Peyer's patch (tissue), 4 donors: Measurements from ENCODE around the gene ANXA1. TPM values are rescaled to one million over a fixed set of nuclear protein-coding genes. Genes with fewer than 3 reads are reported as not detected.
"Not testable (repeated sequence)": the region's sequence is repeated elsewhere in the genome, so short reads cannot be mapped to it uniquely, and the experiment has no call there.

Experiments used
- DNase-seq, 3 donors: peaks; one replicate each; pipeline ENCODE4 v3.0.0-alpha.2; 2017 to 2019
- H3K27ac ChIP-seq, 4 donors: fragments of 200-600 bp; sonication (generic); one replicate each; pipeline ENCODE4 v1.5.1; 2016 to 2019
- H3K27me3 ChIP-seq, 2 donors: fragments of 200-600 bp; sonication (generic); one replicate each; pipeline ENCODE4 v1.5.1; 2019
- H3K36me3 ChIP-seq, 3 donors: fragments of 200-600 bp; sonication (generic); one replicate each; pipeline ENCODE4 v1.5.1; 2016 to 2019
- H3K4me1 ChIP-seq, 4 donors: fragments of 200-600 bp; sonication (generic); one replicate each; pipeline ENCODE4 v1.5.1; 2016 to 2019
- H3K4me3 ChIP-seq, 4 donors: fragments of 200-600 bp; sonication (generic); 1 replicate in 3 of 4; 2 replicates in 1 of 4; pipeline ENCODE4 v1.5.1; 2016 to 2019; ENCODE audit warnings: mild to moderate bottlenecking in 1 of 4
- H3K9me3 ChIP-seq, 4 donors: fragments of 200-600 bp; sonication (generic); one replicate each; pipeline ENCODE4 v1.5.1; 2016 to 2019; ENCODE audit warnings: mild to moderate bottlenecking in 1 of 4
- POLR2A ChIP-seq, 2 donors: fragments of 450-650 bp; IDR thresholded peaks; one replicate each; pipeline ENCODE4 v1.5.1; 2017; ENCODE audit warnings: antibody characterized with exemption in 2 of 2, mild to moderate bottlenecking in 2 of 2, moderate library complexity in 2 of 2
- total RNA-seq, 4 donors: library from RNA; depleted of rRNA; stranded (reverse); fragments of >200 nt; gene quantifications; one replicate each; pipeline ENCODE4 v1.1.0, GENCODE V29; 2016
- TF ChIP-seq, protein P1 (sequence below), 6 experiments: fragments of 450-650 bp in 4 of 6; fragments of 200-600 bp in 2 of 6; sonication (generic) in 1 of 6; IDR thresholded peaks; one replicate each; pipeline ENCODE4 v1.5.1; 2017 to 2019; ENCODE audit warnings: antibody characterized with exemption in 6 of 6, mild to moderate bottlenecking in 3 of 6, moderate library complexity in 1 of 6

ANXA1 gene
- total RNA-seq, 4 donors from 2014 or later: 13.5 to 223 (median 40.3) TPM

DNA sequence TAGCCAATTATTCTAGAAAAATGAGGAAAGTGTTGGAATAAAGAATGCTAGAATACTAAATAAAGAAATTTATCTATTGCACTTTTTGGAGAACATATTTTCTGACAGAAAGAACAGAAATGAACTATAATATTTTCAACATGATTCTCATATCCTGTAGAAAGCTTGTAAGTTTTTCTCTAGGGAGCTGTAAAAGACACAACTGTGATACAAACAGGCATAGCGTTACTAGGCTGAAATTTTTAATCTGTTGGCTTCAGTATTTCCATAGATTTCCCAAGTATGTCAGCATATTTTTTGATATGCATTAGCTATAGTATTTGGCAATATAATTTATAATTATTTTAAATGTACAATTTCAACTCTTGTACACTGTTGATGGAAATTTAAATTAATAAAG lies 31.3 kb downstream of the ANXA1 start:
- TF ChIP-seq, protein P1, sequence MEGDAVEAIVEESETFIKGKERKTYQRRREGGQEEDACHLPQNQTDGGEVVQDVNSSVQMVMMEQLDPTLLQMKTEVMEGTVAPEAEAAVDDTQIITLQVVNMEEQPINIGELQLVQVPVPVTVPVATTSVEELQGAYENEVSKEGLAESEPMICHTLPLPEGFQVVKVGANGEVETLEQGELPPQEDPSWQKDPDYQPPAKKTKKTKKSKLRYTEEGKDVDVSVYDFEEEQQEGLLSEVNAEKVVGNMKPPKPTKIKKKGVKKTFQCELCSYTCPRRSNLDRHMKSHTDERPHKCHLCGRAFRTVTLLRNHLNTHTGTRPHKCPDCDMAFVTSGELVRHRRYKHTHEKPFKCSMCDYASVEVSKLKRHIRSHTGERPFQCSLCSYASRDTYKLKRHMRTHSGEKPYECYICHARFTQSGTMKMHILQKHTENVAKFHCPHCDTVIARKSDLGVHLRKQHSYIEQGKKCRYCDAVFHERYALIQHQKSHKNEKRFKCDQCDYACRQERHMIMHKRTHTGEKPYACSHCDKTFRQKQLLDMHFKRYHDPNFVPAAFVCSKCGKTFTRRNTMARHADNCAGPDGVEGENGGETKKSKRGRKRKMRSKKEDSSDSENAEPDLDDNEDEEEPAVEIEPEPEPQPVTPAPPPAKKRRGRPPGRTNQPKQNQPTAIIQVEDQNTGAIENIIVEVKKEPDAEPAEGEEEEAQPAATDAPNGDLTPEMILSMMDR (IDR thresholded peaks at IDR 0.05): no peak
- TF ChIP-seq POLR2A (IDR thresholded peaks at IDR 0.05): no peak
- H3K36me3 ChIP-seq: no peaks in the 10 kb centered on the region
- no peaks in the 10 kb centered on the region for H3K27me3 ChIP-seq
- H3K4me3 ChIP-seq: no peak overlapping the region
- no peaks in the 10 kb centered on the region for H3K4me1 ChIP-seq
- H3K27ac ChIP-seq: no peak overlapping the region
- DNase-seq: no peak
- H3K9me3 ChIP-seq: no peaks in the 10 kb centered on the region

DNA sequence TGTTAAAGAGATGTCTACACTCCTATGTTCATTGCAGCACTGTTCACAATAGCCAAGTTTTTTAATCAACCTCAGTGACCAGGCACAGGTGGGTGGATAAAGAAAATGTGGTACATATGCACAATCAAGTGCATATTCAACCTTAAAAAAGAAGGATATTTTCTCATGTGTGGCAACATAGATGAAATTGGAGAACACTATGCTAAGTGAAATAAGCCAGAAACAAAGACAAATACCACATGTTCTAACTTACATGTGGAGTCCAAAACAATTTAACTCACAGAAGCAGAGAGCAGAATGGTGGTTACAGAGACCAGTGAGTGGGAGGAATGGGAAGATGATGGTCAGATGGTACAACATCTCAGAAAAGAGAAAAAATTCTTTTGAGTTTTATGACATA lies 31.8 kb downstream of the ANXA1 start:
- no peaks in the 10 kb centered on the region for H3K9me3 ChIP-seq
- no peaks in the 10 kb centered on the region for H3K27me3 ChIP-seq
- H3K36me3 ChIP-seq: no peaks in the 10 kb centered on the region
- no peak for TF ChIP-seq POLR2A (IDR thresholded peaks at IDR 0.05)
- TF ChIP-seq, protein P1 (IDR thresholded peaks at IDR 0.05): no peak
- H3K4me3 ChIP-seq: no peak overlapping the region
- no peak overlapping the region for H3K27ac ChIP-seq
- DNase-seq: no peak
- no peaks in the 10 kb centered on the region for H3K4me1 ChIP-seq

DNA sequence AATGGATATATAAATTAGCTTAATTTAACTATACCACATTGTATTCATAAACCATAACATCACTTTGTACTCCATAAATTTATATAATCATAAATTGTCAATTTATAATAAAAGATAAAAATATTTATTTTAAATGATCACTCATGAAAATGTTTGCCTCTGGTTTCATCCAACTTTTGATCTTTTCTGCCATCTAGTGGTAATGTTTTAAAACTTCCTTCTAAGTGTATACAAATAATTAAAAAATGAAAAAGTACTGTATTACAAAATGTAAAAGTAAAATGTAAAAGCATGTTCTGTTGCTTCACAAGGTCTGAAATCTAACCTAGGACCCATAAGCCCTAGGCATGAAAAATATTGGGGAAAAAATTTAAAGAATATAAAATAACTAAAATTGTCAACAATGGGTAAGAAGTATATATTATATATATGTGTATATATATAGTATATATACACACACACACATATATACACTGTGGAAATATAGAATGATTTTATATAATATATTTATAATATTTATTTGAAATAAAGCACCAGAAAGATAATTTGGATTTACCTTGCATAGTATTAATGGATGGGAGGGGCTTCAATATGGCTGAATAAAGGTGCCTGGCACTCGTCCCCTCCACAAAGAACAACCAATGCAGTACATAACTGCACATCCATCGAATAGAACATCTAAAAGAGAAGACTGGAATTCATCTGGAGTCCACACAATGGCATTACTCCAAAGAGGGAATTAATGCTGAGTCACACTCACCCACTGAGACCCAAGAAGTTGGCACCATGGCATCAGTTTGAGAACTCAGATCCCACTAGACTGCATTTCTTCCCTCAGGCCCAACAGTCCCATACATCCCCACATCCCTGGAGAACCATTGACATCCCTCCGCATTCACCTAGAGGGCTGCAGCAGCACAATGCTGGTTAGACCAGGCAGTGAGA lies 32.5 kb downstream of the ANXA1 start:
- Histone ChIP-seq H3K36me3 (no peaks in the 10 kb centered on the region), H3K9me3 (no peaks in the 10 kb centered on the region), H3K4me1 (no peaks in the 10 kb centered on the region), H3K27ac (no peak overlapping the region), H3K4me3 (no peak overlapping the region), H3K27me3 (no peaks in the 10 kb centered on the region)
- DNase-seq: no peak
- no peak for TF ChIP-seq POLR2A (IDR thresholded peaks at IDR 0.05)
- TF ChIP-seq, protein P1 (IDR thresholded peaks at IDR 0.05): peak in 5 of 6 experiments; percentile 41 to 62 (median 59)

DNA sequence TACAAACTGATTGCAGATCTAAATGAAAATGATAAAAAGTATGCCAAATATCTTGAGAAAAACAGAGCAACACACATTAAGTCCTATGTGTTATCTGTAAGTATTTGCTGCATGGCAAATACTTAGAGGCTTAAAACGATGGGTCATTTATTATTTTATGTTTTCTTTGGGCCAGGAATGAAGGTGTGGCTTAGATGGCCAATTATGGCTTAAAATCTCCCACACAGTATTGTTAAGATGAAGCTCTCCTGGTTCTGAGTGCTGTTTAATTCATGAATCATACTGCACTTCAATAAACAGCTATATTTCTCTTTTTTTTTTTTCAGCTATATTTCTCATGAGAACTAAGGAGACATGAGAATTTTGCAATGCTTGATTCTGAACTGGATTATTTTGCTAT lies 39.4 kb downstream of the ANXA1 start:
- H3K9me3 ChIP-seq, H3K4me3 ChIP-seq, H3K36me3 ChIP-seq, H3K27me3 ChIP-seq, DNase-seq, H3K27ac ChIP-seq, H3K4me1 ChIP-seq: not testable (repeated sequence)

DNA sequence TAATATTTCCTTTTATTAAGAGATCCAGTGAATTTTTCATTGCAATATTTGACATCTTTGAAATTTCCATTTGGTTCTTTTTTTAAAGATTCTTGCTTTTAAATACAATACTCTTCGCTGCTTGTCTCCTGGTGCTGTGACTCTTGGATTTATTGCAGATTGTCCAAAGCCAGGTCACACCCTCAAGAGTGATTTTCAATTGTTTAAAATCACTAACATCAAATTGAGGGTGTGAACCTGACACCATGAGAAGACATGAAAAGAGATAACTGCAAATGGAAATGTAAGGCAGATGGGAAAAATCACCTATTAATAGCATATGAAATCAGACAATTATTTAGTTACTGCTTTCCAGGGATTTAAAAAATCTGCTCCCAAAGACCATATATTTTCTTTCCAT lies 42.6 kb downstream of the ANXA1 start:
- no peak for DNase-seq
- H3K4me1 ChIP-seq: no peaks in the 10 kb centered on the region
- no peak overlapping the region for H3K27ac ChIP-seq
- H3K9me3 ChIP-seq: no peaks in the 10 kb centered on the region
- no peak overlapping the region for H3K4me3 ChIP-seq
- H3K27me3 ChIP-seq: no peaks in the 10 kb centered on the region
- TF ChIP-seq, protein P1 (IDR thresholded peaks at IDR 0.05): no peak
- TF ChIP-seq POLR2A (IDR thresholded peaks at IDR 0.05): no peak
- H3K36me3 ChIP-seq: no peaks in the 10 kb centered on the region

DNA sequence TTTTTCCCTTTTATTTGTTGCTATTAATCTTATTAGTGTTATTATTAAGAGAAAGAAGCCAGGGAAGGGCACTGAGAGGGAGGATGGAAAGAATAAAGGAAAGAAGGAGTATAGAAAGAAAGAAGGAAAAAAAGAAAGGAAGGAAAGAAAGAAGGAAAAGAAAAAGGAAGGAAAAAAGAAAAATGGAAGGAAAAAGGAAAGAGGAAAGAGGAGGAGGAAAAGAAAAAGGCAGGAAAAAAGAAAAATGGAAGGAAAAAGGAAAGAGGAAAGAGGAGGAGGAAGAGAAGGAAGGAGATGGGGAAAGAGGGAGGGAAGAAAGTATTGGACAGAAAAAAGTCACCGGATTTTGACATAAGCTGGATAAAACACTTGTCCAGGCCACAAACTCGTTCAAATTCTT lies 47.8 kb downstream of the ANXA1 start:
- DNase-seq: no peak
- H3K27me3 ChIP-seq: no peaks in the 10 kb centered on the region
- no peaks in the 10 kb centered on the region for H3K9me3 ChIP-seq
- H3K4me1 ChIP-seq: no peaks in the 10 kb centered on the region
- no peak overlapping the region for H3K4me3 ChIP-seq
- TF ChIP-seq, protein P1 (IDR thresholded peaks at IDR 0.05): no peak
- TF ChIP-seq POLR2A (IDR thresholded peaks at IDR 0.05): no peak
- H3K27ac ChIP-seq: no peak overlapping the region
- H3K36me3 ChIP-seq: no peaks in the 10 kb centered on the region
